IMR-90 (cell line): ENCODE measurements around the gene CERS4. TPM values are rescaled to one million over a fixed set of nuclear protein-coding genes. Genes with fewer than 3 reads are reported as not detected.

Experiments used
- ATAC-seq: fragments of 200-7000 bp; cut with Tn5 transposase; 2 replicates; pipeline ENCODE4 v1.9.1; 2020; ENCODE audit warnings: low read depth, mild to moderate bottlenecking, moderate library complexity
- BruUV-seq: library from RNA; stranded (reverse); fragments of 400-500 nt; replicated peaks from 2 replicates; lab custom pipeline; 2021; lab: Mats Ljungman, UMichigan
- CTCF ChIA-PET: fragments of 300-600 bp; formaldehyde crosslinking; extraction: SDS; loops from one replicate; lab custom pipeline; 2021; ENCODE audit warnings: antibody characterized with exemption; lab: Yijun Ruan, JAX
- POLR2A ChIA-PET: fragments of 300-600 bp; sonication (Branson Sonifier 250); formaldehyde crosslinking; loops from one replicate; lab custom pipeline; 2022; ENCODE audit warnings: antibody characterized with exemption; ENCODE audit not compliant: unreplicated experiment; lab: Charles Lee
- DNase-seq: peaks from one replicate; pipeline ENCODE4 v3.0.0; 2013
- H2AFZ ChIP-seq: replicated peaks from 2 replicates; pipeline ENCODE3; 2013; ENCODE audit warnings: low read length, mild to moderate bottlenecking; ENCODE audit not compliant: poor library complexity
- H2AK5ac ChIP-seq: 2 replicates; pipeline ENCODE4 v1.6.1; 2013; ENCODE audit warnings: low read depth, low read length, inconsistent platforms
- H2AK9ac ChIP-seq: replicated peaks from 2 replicates; pipeline ENCODE3; 2013; ENCODE audit warnings: mild to moderate bottlenecking, low read depth, low read length, moderate library complexity; ENCODE audit not compliant: poor library complexity
- H2BK120ac ChIP-seq: 2 replicates; pipeline ENCODE4 v1.6.1; 2013; ENCODE audit warnings: low read depth, low read length, inconsistent platforms
- H2BK15ac ChIP-seq: 3 replicates; pipeline ENCODE4 v1.6.1; 2013; ENCODE audit warnings: low read depth, low read length, inconsistent platforms
- H2BK20ac ChIP-seq: 2 replicates; pipeline ENCODE4 v1.6.1; 2013; ENCODE audit warnings: low read depth, mild to moderate bottlenecking, inconsistent platforms, low read length, moderate library complexity
- H2BK5ac ChIP-seq: 2 replicates; pipeline ENCODE4 v1.6.1; 2013; ENCODE audit warnings: mild to moderate bottlenecking, low read depth, low read length, inconsistent platforms; ENCODE audit not compliant: poor library complexity, severe bottlenecking
- H3K14ac ChIP-seq: replicated peaks from 2 replicates; pipeline ENCODE4 v1.6.1; 2013; ENCODE audit warnings: low read depth, low read length, inconsistent platforms
- H3K18ac ChIP-seq: 2 replicates; pipeline ENCODE4 v1.6.1; 2013; ENCODE audit warnings: low read depth, low read length, control low read depth
- H3K23ac ChIP-seq: 2 replicates; pipeline ENCODE4 v1.6.1; 2013; ENCODE audit warnings: low read depth, low read length, inconsistent platforms
- H3K27ac ChIP-seq: 2 replicates; pipeline ENCODE4 v1.5.1; 2013; ENCODE audit warnings: mild to moderate bottlenecking, control low read depth, low read length; ENCODE audit not compliant: insufficient read depth
- H3K27me3 ChIP-seq: 2 replicates; pipeline ENCODE4 v1.6.1; 2013; ENCODE audit warnings: low read length; ENCODE audit not compliant: control insufficient read depth, insufficient read depth
- H3K36me3 ChIP-seq: 2 replicates; pipeline ENCODE4 v1.6.1; 2013; ENCODE audit warnings: low read length, mixed read lengths; ENCODE audit not compliant: control insufficient read depth, insufficient read depth
- H3K4ac ChIP-seq: 2 replicates; pipeline ENCODE4 v1.6.1; 2013; ENCODE audit warnings: low read depth, low read length, inconsistent platforms
- H3K4me1 ChIP-seq: 2 replicates; pipeline ENCODE4 v1.6.1; 2013; ENCODE audit warnings: low read length, mixed read lengths; ENCODE audit not compliant: control insufficient read depth, insufficient read depth
- H3K4me2 ChIP-seq: 2 replicates; pipeline ENCODE4 v1.6.1; 2013; ENCODE audit warnings: low read depth, mild to moderate bottlenecking, control low read depth, low read length, moderate library complexity
- H3K4me3 ChIP-seq: 2 replicates; pipeline ENCODE4 v1.5.1; 2013; ENCODE audit warnings: low read depth, mild to moderate bottlenecking, control low read depth, low read length, moderate library complexity; ENCODE audit not compliant: insufficient read depth
- H3K56ac ChIP-seq: 2 replicates; pipeline ENCODE4 v1.6.1; 2013; ENCODE audit warnings: low read length, inconsistent platforms; ENCODE audit not compliant: insufficient read depth; ENCODE audit errors: extremely low read depth
- H3K79me1 ChIP-seq, 2 experiments: 2 replicates each; pipeline ENCODE4 v1.6.1; 2013; ENCODE audit warnings: low read length in 2 of 2, inconsistent platforms in 1 of 2, low read depth in 1 of 2
- H3K9ac ChIP-seq: 2 replicates; pipeline ENCODE4 v1.6.1; 2013; ENCODE audit warnings: low read depth, low read length, control low read depth
- H3K9me1 ChIP-seq: 2 replicates; pipeline ENCODE4 v1.6.1; 2013; ENCODE audit warnings: low read length, inconsistent platforms; ENCODE audit not compliant: insufficient read depth
- H3K9me3 ChIP-seq: 2 replicates; pipeline ENCODE4 v1.6.1; 2013; ENCODE audit warnings: low read length; ENCODE audit not compliant: control insufficient read depth, insufficient read depth
- H4K20me1 ChIP-seq: 2 replicates; pipeline ENCODE4 v1.6.1; 2013; ENCODE audit warnings: low read length, inconsistent platforms; ENCODE audit not compliant: insufficient read depth
- H4K5ac ChIP-seq: 2 replicates; pipeline ENCODE4 v1.6.1; 2013; ENCODE audit warnings: mild to moderate bottlenecking, low read depth, low read length, control low read depth
- H4K8ac ChIP-seq, 2 experiments: 2 replicates each; pipeline ENCODE4 v1.6.1; 2013; ENCODE audit warnings: low read depth in 2 of 2, low read length in 2 of 2, control low read depth in 1 of 2, inconsistent platforms in 1 of 2
- H4K91ac ChIP-seq: 2 replicates; pipeline ENCODE4 v1.6.1; 2013; ENCODE audit warnings: low read depth, low read length, inconsistent platforms; ENCODE audit not compliant: insufficient read depth
- BHLHE40 ChIP-seq: fragments of 150-350 bp; IDR thresholded peaks from 2 replicates; pipeline ENCODE4 v1.6.1; 2016; ENCODE audit warnings: mild to moderate bottlenecking, low read depth, low read length
- CEBPB ChIP-seq: IDR thresholded peaks from 2 replicates; pipeline ENCODE4 v1.6.1; 2012; ENCODE audit warnings: low read depth, low read length, improper control_type of control experiment
- CHD1 ChIP-seq: IDR thresholded peaks from 2 replicates; pipeline ENCODE4 v1.6.1; 2012; ENCODE audit warnings: low read depth, low read length, improper control_type of control experiment
- MAFK ChIP-seq: IDR thresholded peaks from 2 replicates; pipeline ENCODE4 v1.6.1; 2012; ENCODE audit warnings: low read depth, low read length, improper control_type of control experiment
- MAZ ChIP-seq: IDR thresholded peaks from 2 replicates; pipeline ENCODE4 v1.6.1; 2012; ENCODE audit warnings: low read depth, mild to moderate bottlenecking, low read length, improper control_type of control experiment, moderate library complexity, borderline replicate concordance
- MXI1 ChIP-seq: IDR thresholded peaks from 2 replicates; pipeline ENCODE4 v1.6.1; 2012; ENCODE audit warnings: low read depth, mild to moderate bottlenecking, low read length, moderate library complexity, borderline replicate concordance
- RAD21 ChIP-seq: IDR thresholded peaks from 2 replicates; pipeline ENCODE4 v1.6.1; 2012; ENCODE audit warnings: low read length, improper control_type of control experiment
- RFX5 ChIP-seq: IDR thresholded peaks from 2 replicates; pipeline ENCODE4 v1.8.0; 2012; ENCODE audit warnings: low read depth, mild to moderate bottlenecking, low read length, moderate library complexity
- SMC3 ChIP-seq: fragments of 150-350 bp; IDR thresholded peaks from 2 replicates; pipeline ENCODE4 v1.6.1; 2016; ENCODE audit warnings: low read depth, mild to moderate bottlenecking, antibody characterized with exemption, low read length, moderate library complexity
- WGBS, 2 experiments: methylation state at CpG; one replicate each; pipeline versions ENCODE4 v1.1.5 to v1.1.7; 2013; ENCODE audit warnings: missing lambda C conversion rate in 2 of 2; ENCODE audit not compliant: insufficient read length in 1 of 2; ENCODE audit errors: extremely low coverage in 2 of 2; 5-methylcytosine and 5-hydroxymethylcytosine counted together
- dilution Hi-C: fragments of 300-500 bp; cut with HindIII; formaldehyde crosslinking; loops from one replicate; pipeline ENCODE4 v1.14.3; 2018; ENCODE audit warnings: low sequenced_read_pairs; ENCODE audit not compliant: unreplicated experiment
- in situ Hi-C: fragments of 300-500 bp; cut with MboI; formaldehyde crosslinking; loops from 3 replicates; pipeline ENCODE4 v1.14.3; 2019; ENCODE audit warnings: low sequenced_read_pairs, inconsistent platforms, mixed read lengths
- intact Hi-C: fragments of 100-400 bp; cut with micrococcal nuclease; formaldehyde crosslinking; loops from 2 replicates; pipeline ENCODE4 v1.10.0; 2022
- polyA plus RNA-seq, 3 experiments: library from polyadenylated mRNA; depleted of rRNA; stranded (reverse); fragments of >200 nt; gene quantifications; 2 replicates each; pipeline ENCODE4 v1.2.3, GENCODE V29; 2012; ENCODE audit warnings: low replicate concordance in 1 of 3
- total RNA-seq: library from RNA; depleted of rRNA; stranded (reverse); fragments of >200 nt; gene quantifications from 2 replicates; pipeline ENCODE4 v1.2.3, GENCODE V29; 2012
- TF ChIP-seq, protein P1 (sequence below): conservative IDR thresholded peaks from 2 replicates; pipeline ENCODE4 v1.5.1; 2012; ENCODE audit warnings: mild to moderate bottlenecking, low read depth, low read length, improper control_type of control experiment
- TF ChIP-seq, protein P2 (sequence below): fragments of 150-350 bp; IDR thresholded peaks from 2 replicates; pipeline ENCODE4 v1.6.1; 2017; ENCODE audit warnings: mild to moderate bottlenecking, antibody characterized with exemption, low read length, low read depth
- TF ChIP-seq, protein P3 (sequence below): fragments of 150-350 bp; IDR thresholded peaks from 2 replicates; pipeline ENCODE4 v1.6.1; 2016; ENCODE audit warnings: low read depth, mild to moderate bottlenecking, low read length, moderate library complexity, borderline replicate concordance

The CERS4 gene
- total and polyA plus RNA-seq, 2 of the 4 experiments (the other 2 are of a cell fraction), result 3.2 to 5.7 TPM

DNA sequence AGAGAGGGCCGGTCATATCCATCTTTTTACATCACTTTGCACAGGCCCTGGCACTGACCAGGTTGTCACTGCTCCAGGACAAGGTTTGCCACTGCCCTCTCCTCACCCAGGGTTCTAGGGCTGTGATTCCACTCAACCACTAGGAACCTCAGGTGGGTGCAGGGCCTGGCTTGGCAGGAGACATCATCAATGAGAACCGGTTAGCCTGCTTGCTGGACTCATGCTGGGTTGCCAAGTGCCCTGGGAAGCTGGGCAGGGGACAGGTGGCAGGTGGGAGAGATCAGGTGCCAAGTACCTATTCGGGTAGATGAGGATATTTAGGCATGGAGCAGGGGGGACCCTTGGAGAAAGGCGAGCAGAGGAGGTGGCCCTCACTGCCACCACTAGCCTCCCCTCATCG is 4.2 kb upstream of the CERS4 start:
- Histone ChIP-seq H3K4me1 (peaks cover 4% of the 10 kb centered on the region; the same call in 1 of the 2 replicates), H2AK5ac (no peak overlapping the region), H4K5ac (no peak overlapping the region), H3K9me1 (no peaks in the 10 kb centered on the region), H2AFZ (no peak overlapping the region), H3K36me3 (no peaks in the 10 kb centered on the region), H3K9ac (no peak overlapping the region), H3K79me1 (no peaks in the 10 kb centered on the region), H3K9me3 (no peaks in the 10 kb centered on the region), H2AK9ac (no peak overlapping the region), H3K4ac (no peak overlapping the region), H2BK5ac (no peak overlapping the region), H3K18ac (no peak overlapping the region), H3K27me3 (peaks cover 14% of the 10 kb centered on the region), H3K56ac (no peak overlapping the region), H4K8ac (no peak overlapping the region), H4K91ac (no peak overlapping the region), H3K4me3 (no peak overlapping the region), H3K4me2 (no peak overlapping the region), H3K27ac (no peak overlapping the region), H3K14ac (no peak overlapping the region), H3K23ac (no peak overlapping the region), H2BK120ac (no peak overlapping the region), H2BK15ac (no peak overlapping the region), H4K20me1 (no peaks in the 10 kb centered on the region), H2BK20ac (no peak overlapping the region)
- BruUV-seq, result no TSS peak
- intact Hi-C loops, result no loop called here
- ATAC-seq (no peak), DNase-seq (no peak)
- POLR2A ChIA-PET, result no interaction called here
- CTCF ChIA-PET, result no interaction called here
- no peak for TF ChIP-seq MAFK
- TF ChIP-seq, protein P1, sequence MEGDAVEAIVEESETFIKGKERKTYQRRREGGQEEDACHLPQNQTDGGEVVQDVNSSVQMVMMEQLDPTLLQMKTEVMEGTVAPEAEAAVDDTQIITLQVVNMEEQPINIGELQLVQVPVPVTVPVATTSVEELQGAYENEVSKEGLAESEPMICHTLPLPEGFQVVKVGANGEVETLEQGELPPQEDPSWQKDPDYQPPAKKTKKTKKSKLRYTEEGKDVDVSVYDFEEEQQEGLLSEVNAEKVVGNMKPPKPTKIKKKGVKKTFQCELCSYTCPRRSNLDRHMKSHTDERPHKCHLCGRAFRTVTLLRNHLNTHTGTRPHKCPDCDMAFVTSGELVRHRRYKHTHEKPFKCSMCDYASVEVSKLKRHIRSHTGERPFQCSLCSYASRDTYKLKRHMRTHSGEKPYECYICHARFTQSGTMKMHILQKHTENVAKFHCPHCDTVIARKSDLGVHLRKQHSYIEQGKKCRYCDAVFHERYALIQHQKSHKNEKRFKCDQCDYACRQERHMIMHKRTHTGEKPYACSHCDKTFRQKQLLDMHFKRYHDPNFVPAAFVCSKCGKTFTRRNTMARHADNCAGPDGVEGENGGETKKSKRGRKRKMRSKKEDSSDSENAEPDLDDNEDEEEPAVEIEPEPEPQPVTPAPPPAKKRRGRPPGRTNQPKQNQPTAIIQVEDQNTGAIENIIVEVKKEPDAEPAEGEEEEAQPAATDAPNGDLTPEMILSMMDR, result no peak
- TF ChIP-seq CEBPB, result no peak
- TF ChIP-seq, protein P2, sequence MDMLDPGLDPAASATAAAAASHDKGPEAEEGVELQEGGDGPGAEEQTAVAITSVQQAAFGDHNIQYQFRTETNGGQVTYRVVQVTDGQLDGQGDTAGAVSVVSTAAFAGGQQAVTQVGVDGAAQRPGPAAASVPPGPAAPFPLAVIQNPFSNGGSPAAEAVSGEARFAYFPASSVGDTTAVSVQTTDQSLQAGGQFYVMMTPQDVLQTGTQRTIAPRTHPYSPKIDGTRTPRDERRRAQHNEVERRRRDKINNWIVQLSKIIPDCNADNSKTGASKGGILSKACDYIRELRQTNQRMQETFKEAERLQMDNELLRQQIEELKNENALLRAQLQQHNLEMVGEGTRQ, result no peak
- no peak for TF ChIP-seq RAD21
- no peak for TF ChIP-seq MXI1
- TF ChIP-seq RFX5, result no peak
- TF ChIP-seq SMC3, result no peak
- no peak for TF ChIP-seq CHD1
- TF ChIP-seq MAZ, result no peak
- TF ChIP-seq BHLHE40, result no peak
- TF ChIP-seq, protein P3, sequence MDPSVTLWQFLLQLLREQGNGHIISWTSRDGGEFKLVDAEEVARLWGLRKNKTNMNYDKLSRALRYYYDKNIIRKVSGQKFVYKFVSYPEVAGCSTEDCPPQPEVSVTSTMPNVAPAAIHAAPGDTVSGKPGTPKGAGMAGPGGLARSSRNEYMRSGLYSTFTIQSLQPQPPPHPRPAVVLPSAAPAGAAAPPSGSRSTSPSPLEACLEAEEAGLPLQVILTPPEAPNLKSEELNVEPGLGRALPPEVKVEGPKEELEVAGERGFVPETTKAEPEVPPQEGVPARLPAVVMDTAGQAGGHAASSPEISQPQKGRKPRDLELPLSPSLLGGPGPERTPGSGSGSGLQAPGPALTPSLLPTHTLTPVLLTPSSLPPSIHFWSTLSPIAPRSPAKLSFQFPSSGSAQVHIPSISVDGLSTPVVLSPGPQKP, result no peak
- in situ Hi-C loops, result no loop called here
- dilution Hi-C loops, result no loop called here
- 0% methylated on average over 1 of the region's 5 CpGs; no CpG with 5 or more reads in 1 of the 2 experiments for WGBS, 2 experiments
